ENCODE results near the gene PRDM16.

- no peak for TF ChIP-seq CTCF (conservative IDR thresholded peaks at IDR 0.05)
- TF ChIP-seq ZFX (IDR thresholded peaks at IDR 0.05): no peak
Observed at GRCh38 chr1:3470650-3471355, 401.8 kb downstream of the PRDM16 start.

Measured in C4-2B (cell line).